ENCODE measurements around the gene TNFAIP8.
A peak's percentile ranks its signal among the peaks of the same experiment; 100 is the strongest.

Gene TNFAIP8

GRCh38 chr5:119347991-119348390 is 7.8 kb upstream of the TNFAIP8 start:
- intact Hi-C loops (cut with DNase I; ENCODE audit: low total_unique reads) = no loop called here
- TF ChIP-seq, protein P1, sequence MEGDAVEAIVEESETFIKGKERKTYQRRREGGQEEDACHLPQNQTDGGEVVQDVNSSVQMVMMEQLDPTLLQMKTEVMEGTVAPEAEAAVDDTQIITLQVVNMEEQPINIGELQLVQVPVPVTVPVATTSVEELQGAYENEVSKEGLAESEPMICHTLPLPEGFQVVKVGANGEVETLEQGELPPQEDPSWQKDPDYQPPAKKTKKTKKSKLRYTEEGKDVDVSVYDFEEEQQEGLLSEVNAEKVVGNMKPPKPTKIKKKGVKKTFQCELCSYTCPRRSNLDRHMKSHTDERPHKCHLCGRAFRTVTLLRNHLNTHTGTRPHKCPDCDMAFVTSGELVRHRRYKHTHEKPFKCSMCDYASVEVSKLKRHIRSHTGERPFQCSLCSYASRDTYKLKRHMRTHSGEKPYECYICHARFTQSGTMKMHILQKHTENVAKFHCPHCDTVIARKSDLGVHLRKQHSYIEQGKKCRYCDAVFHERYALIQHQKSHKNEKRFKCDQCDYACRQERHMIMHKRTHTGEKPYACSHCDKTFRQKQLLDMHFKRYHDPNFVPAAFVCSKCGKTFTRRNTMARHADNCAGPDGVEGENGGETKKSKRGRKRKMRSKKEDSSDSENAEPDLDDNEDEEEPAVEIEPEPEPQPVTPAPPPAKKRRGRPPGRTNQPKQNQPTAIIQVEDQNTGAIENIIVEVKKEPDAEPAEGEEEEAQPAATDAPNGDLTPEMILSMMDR (IDR thresholded peaks at IDR 0.05) = no peak
- H3K4me3 ChIP-seq = no peak overlapping the region
- DNase-seq = no peak
- no peaks in the 10 kb centered on the region for H3K9me3 ChIP-seq
- H3K27me3 ChIP-seq = no peaks in the 10 kb centered on the region
- H3K27ac ChIP-seq = no peak overlapping the region
- no peaks in the 10 kb centered on the region for H3K36me3 ChIP-seq
- no peaks in the 10 kb centered on the region for H3K4me1 ChIP-seq

DNA sequence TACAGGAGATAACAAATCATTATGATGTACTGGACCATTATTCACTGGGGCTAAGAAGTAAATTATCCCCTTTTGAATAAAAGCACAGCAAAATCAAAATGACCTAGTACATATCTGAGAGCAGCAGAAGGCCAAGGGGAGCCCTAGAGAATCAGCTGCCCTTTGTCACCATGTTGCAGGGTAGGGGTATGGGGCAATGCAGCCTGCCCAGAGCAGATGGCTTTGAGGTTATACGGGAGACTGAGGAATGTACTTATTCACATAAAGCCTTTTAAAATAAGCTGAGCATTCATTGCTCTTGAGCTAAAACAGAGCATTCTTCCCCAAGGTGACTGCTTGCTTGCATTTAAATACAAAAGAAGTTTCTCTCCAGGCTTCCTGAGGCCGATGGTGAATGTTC is 2.6 kb upstream of the TNFAIP8 start:
- Histone ChIP-seq H3K27ac (no peak overlapping the region), H3K27me3 (no peaks in the 10 kb centered on the region), H3K4me3 (no peak overlapping the region), H3K4me1 (peaks cover 0 to 26% (median 10%) of the 10 kb centered on the region in 4 donors), H3K9me3 (no peaks in the 10 kb centered on the region), H3K36me3 (no peaks in the 10 kb centered on the region)
- intact Hi-C loops (cut with DNase I; ENCODE audit: low total_unique reads) = no loop called here
- DNase-seq = no peak
- TF ChIP-seq, protein P1 (IDR thresholded peaks at IDR 0.05) = no peak

- TF ChIP-seq, protein P1 (IDR thresholded peaks at IDR 0.05) = no peak
- H3K4me1 ChIP-seq = peaks cover 0 to 32% (median 12%) of the 10 kb centered on the region in 4 donors
- H3K4me3 ChIP-seq = no peak overlapping the region
- no peaks in the 10 kb centered on the region for H3K27me3 ChIP-seq
- intact Hi-C loops (cut with DNase I; ENCODE audit: low total_unique reads) = no loop called here
- no peak for DNase-seq
- H3K36me3 ChIP-seq = no peaks in the 10 kb centered on the region
- H3K27ac ChIP-seq = no peak overlapping the region
- H3K9me3 ChIP-seq = no peaks in the 10 kb centered on the region
These were observed 2.0 kb upstream of the TNFAIP8 start for GRCh38 chr5:119353686-119354366.

DNA sequence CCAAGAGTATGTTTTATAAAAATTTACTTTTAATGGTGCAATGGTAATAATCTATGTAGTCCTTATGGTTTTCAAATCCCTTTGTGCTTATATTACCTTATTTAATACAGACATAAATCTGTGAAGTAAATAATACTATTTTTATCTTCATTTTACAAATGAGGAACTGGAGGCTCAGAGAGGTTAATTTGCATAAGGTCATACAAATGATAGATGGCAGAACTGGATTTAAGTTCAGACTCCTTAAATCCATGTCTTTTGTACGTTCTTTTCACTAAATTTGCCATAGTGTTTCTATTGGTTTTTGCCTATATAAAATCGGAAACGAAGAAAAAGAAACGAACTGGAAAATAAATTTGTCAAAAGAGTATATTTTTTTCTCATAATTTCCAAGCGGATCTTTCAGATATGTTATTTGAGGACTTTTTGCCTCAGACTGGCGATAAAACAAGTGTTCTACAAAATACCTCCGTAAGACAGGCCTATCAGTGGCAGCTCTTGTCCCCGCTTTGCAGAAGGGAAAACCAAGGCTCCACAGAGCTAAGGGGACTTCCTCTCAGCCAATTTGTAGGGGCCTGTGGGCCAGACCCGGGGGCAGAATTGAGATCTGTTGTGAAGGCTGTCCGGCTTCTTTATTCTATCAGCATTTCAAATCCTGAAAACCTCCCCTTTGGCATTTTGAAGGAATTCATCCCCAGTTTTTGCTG is 1.1 kb upstream of the TNFAIP8 start:
- H3K36me3 ChIP-seq = no peaks in the 10 kb centered on the region
- peak overlapping the region; percentile 77 to 79 for H3K27ac ChIP-seq
- TF ChIP-seq, protein P1 (IDR thresholded peaks at IDR 0.05) = no peak
- no peak for DNase-seq
- intact Hi-C loops (cut with DNase I; ENCODE audit: low total_unique reads) = no loop called here
- no peaks in the 10 kb centered on the region for H3K27me3 ChIP-seq
- H3K4me1 ChIP-seq = peaks cover 0 to 40% (median 14%) of the 10 kb centered on the region in 4 donors
- no peaks in the 10 kb centered on the region for H3K9me3 ChIP-seq
- peak overlapping the region in 1 of 2 donors; percentile 76 for H3K4me3 ChIP-seq

- TF ChIP-seq, protein P1 (IDR thresholded peaks at IDR 0.05) = no peak
- H3K27ac ChIP-seq = peak overlapping the region; percentile 77 to 79
- intact Hi-C loops (cut with DNase I; ENCODE audit: low total_unique reads) = no loop called here
- peak overlapping the region; percentile 63 to 76 for H3K4me3 ChIP-seq
- peaks cover 0 to 45% (median 17%) of the 10 kb centered on the region in 4 donors for H3K4me1 ChIP-seq
- H3K9me3 ChIP-seq = no peaks in the 10 kb centered on the region
- H3K36me3 ChIP-seq = no peaks in the 10 kb centered on the region
- H3K27me3 ChIP-seq = no peaks in the 10 kb centered on the region
- DNase-seq = no peak
These were observed 578 bp upstream of the TNFAIP8 start for GRCh38 chr5:119355244-119355638.
